Stimulated activated CD8-positive, alpha-beta memory T cell treated with anti-CD3 and anti-CD28 coated beads, Interleukin-12 subunit alpha, Interleukin-12 subunit beta, amount 100 ng/mL, for 1 hour (primary cell): ENCODE results near the gene MICA.
A peak's percentile ranks its signal among the peaks of the same experiment; 100 is the strongest.
"Not testable (repeated sequence)": the region's sequence is repeated elsewhere in the genome, so short reads cannot be mapped to it uniquely, and the experiment has no call there.

Experiments used
- DNase-seq: peaks from one replicate; pipeline ENCODE4 v3.0.0-alpha.2; 2020; ENCODE audit warnings: low read depth

The MICA gene

GRCh38 chr6:31383149-31383548 is 20.2 kb upstream of the MICA start:
- DNase-seq = no peak

- DNase-seq = no peak
Observed at GRCh38 chr6:31385041-31385440, 18.4 kb upstream of the MICA start.

GRCh38 chr6:31386099-31386498 is 17.3 kb upstream of the MICA start:
- DNase-seq = no peak

- DNase-seq = no peak
Observed at GRCh38 chr6:31386977-31387376, 16.4 kb upstream of the MICA start.

DNA sequence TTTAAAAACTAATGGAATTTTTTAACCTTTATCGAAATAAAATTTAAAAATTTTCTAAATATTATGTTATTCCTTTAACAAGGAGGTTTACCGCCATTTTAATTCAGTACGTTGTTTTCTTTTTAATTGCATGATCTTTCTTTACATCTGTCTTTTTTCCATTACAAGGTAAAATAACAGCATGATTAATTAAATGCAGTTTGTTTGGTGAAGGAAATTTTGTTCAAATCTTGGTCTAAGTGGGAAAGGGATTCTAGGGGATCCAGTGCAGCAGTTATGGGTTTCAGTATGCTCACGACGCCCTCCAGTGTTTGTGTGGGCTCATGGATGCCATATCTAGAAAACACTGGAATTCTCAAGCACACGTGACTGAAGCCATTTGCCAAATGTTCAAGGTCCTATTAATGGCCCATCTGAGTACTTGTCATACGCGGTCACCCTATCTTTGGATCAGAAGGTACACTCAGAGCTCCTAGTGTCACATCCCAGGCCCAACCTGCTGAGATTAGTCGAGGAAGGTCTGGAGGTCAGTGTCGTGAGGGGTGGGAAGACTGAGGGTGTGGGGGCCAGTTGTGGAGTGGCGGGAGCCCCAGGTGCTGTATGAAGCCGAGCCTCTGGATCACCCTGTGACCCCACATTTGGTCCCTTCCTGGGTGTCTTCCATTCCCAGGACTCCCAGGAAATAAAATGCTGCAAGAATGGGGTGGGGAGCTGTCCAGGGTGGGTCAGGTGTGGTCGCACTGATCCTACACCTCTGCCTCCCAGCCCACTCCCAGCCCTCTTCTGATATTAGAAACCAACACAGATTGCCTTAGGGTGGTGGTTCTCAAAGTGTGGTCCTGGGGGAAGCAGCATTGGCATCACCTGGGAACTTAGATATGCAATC is 14.2 kb upstream of the MICA start:
- not testable (repeated sequence) for DNase-seq

DNA sequence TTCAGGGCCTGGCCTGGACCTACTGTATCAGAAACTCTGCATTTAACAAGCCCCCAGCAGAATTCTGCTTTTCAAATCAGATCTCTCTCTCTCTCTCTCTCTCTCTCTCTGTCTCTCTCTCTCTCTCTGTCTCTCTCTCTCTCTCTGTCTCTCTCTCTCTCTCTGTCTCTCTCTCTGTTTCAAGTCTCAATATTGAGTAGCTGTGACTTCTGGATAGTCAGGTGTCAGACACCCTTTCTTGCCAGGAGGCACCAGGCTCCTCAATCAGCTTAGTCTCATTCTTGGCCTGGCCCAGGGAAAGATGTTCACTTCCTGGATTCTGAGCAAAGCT is 13.6 kb upstream of the MICA start:
- not testable (repeated sequence) for DNase-seq

- DNase-seq = no peak
Observed at GRCh38 chr6:31393932-31394331, 9.5 kb upstream of the MICA start.

- DNase-seq = no peak
Observed at GRCh38 chr6:31394381-31394780, 9.0 kb upstream of the MICA start.

DNA sequence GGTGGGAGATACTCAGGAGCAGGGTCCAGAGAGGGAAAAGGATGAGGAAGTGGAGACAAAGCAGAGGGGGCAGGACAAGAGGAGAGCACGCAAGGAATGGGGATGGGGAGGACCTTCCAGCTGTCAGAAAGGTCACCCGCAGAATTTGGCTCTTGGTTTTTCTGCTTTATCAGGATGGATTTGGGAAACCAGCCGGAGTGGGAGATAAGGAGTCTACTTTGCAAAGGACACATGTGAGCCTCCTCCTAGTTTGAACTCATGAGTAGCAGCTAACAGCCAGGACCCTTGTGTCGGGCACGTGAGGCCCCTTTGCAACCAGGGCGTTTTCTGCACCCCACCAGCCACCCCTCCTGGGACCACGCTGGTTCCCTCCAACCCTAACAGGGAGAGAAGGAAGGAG is 7.6 kb upstream of the MICA start:
- no peak for DNase-seq

DNA sequence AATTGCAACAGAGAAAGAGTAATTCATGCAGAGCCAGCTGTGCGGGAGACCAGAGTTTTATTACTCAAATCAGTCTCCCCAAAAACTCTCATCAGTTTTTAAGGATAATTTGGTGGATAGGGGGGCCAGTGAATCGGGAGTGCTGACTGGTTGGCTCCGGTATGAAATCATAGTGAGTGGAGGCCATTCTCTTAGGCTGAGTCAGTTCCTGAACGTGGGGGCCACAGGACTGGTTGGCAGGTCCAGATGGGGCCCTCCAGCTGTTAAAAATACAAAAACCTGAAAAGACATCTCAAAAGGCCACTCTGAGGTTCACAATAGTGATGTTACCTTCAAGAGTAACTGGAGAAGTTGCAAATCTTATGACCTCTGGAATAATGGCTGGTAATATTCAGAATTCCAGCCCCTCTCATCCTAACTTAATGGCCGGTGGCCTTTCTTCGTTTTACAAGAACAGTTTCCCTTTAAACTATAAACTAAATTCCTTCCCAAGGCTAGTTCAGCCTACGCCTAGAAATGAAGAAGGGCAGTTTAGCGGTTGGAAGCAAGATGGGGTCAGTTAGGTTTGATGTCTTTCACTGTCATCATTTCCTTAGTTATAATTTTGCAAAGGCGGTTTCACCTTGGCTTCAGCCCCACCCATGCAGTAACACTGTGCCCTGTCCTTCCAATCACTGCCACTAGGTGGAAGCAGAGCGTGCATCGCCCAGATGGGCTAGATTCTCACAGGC is 6.8 kb upstream of the MICA start:
- peak; percentile 81 for DNase-seq

DNA sequence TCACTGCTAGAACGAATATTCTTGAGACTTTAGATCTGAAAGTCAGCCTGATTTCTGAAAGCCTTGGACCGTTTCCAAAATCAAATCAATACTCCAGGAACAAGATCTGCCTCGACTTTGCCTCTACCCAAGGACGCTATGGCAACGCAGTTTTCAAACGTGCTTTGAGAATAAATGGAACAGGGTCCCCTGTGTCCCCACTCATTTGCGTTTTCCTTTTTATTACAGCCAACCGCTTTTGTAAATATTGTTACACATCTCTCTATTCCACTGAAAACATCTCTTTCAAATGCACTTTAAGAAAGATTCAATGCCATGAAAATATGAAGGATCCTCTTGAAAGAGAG is 6.3 kb upstream of the MICA start:
- not testable (repeated sequence) for DNase-seq

DNA sequence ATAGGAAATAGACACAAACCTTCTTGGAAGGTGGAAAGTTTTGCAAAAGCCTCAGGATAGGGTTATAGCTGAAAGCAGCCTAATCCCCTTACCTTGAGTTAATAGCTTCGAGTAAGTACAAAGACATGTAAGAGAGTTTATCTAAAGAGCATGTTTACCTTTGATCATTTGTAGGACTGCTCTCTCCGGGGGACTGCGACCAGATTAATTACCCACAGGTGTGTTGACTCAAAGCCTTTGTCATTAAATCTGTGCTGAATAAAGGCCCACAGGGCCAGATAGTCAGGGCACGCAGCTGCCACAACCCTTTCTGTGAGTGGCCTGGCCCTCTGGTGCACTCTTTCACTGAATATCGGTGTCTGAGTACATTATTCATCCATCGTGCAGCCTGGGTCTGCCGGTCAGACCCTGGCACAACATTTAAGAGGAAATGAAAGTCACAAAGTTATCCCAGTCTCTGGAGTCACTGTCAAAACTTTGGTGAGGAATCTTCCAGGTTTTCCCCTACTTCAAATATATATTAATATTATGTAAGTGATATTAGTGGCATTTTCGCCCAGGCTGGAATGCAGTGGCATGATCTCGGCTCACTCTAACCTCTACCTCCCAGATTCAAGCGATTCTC is 5.4 kb upstream of the MICA start:
- no peak for DNase-seq

DNA sequence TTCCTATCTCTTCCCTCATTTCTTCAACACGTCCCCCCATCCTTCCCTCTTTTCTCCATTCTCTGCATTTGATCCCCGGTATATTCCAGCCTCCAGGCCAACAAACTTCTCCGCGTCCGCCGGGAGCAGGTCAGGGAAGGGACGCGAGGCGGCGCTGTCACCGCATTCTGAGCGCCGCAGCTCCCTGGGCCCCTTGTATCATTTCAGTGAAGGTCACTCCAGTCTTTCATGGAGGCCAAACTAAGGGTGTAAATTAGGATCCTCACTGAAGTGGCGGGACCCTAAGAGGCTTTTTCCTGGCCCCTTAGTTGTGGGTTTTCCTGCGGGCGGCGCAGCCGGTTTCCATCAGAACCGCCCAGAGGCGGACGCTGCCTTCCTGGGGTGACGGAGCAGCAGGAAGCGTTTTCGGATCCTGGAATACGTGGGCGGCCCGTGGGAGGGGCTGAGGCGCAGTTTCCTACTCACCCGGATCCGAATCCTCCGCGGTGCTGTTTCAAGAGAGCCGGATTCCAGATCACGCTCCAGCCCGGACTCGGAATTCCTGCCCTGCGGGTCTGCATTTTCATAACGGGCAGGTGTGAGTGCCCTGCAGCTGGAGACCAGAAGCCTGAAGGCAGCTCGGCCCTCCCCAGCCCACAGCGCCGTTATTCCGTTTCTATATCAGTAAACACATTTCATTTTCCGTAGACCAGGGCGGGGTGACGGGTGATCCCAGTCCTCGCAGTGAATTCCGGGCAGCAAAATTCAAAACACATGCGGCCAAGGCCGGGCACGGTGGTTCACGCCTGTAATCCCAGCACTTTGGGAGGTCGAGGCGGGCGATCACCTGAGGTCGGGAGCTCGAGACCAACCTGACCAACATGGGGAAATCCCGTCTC is 3.6 kb upstream of the MICA start:
- peak; percentile 33 for DNase-seq

DNA sequence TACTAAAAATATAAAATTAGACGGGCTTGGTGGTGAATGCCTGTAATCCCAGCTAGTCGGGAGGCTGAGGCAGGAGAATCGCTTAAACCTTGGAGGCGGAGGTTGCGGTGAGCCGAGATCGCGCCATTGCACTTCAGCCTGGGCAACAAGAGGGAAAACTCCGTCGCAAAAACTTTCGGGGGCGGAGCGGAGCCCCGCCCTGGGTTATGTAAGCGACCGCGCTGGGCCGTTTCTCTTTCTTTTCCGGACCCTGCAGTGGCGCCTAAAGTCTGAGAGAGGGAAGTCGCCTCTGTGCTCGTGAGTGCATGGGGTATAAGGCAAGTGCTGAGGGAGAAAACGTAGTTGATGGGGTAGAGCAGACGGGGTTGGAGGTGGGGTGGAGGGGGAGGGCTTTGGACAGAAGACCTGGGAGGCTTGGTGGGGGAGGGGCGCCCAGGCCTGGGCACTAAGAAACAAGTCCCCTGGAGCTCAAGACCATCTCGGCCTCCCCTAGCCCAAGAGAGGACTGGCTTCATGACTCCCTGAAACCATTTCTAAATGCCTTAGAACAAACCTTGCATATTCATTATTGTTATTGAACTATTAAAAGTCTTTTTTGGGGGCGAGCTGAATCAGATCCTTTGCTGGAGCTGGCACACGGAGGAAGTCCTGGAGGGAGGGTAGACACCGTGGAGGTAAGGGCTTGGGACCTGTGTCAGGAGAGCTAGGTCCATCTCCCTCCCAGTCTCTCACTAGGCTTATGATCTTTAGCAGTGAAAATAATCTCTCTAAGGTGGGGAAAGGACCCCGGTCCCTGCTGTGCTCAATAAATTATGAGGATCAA is 2.7 kb upstream of the MICA start:
- peak; percentile 60 for DNase-seq

DNA sequence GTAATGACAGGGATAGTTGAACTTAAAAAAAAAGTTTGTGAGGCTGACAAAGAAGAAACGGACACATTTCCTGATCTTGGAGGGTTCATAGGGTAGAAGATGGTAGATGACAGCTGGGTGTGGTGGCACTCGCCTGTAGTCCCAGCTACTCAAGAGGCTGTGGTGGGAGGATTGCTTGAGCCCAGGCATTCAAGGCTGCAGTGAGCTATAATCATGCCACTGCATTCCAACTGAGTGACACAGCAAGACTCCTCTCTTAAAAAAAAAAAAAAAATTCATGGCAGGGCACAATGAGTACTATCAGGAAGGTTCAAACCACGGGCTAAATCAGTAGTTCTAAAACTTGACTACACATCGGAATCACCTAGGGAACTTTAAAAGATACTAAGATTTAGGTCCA is 2.0 kb upstream of the MICA start:
- DNase-seq = no peak

DNA sequence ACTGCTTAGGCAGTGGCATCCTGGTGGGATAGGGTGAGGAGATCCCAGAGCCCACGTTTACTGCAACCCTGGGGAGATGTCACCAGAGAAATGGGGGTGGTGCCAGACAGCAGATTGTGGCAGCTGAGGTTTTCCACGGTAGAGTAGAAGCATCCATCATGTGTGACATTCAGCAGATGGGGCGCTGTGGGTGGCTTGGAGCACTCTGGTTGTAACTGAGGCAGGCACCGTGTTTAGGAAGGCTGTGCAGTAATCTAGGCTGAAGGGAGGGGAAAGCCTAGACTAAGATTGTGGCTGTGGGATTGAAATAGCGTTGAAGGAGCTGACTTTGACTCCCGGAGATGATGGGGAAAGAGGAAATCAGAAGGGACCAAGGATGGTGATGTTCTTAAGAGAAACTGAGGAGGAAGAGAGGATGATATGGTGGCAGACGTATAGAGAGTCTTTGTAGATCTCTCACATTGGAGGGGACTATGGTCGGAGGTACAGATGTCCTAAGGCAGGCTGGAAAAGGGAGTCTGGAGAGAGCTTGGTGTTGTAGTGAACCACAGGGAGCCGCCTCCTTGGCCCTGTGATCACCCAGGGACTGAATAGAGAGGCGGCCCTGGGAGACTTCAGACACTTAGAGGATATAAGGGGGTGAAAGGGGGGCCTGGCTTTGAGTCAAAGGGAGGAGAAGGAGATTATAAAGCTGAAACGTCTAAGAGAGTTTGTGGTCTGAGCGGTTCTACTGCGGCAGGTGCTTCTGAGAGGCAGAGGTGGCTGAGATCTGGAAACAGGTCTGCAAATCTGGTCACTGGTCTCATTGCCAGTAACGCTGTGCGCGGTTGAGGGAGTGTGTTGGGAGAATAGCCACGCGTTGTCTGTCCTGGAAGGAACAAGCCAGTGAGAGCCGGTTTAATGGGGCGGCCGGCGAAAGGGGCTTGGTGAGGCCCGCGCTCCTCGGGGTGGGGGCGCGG is 792 bp upstream of the MICA start:
- peak; percentile 13 for DNase-seq

GRCh38 chr6:31404061-31404364 is 618 bp downstream of the MICA start:
- not testable (repeated sequence) for DNase-seq

DNA sequence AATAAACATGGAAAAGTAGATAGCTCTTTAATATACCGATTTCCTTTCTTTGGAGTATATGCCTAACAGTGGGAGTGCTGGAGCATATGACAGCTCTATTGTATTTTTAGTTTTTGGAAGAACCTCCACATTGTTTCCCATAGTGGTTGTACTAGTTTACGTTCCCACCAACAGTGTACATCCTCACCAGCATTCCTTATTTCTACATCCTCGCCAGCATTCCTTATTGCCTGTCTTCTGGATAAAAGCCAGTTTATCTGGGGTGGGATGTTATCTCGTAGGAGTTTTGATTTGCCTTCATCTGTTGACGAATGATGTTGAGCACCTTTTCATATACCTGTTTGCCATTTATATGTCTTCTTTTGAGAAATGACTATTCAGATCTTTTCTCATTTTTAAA is 2.6 kb downstream of the MICA start:
- DNase-seq = no peak

DNA sequence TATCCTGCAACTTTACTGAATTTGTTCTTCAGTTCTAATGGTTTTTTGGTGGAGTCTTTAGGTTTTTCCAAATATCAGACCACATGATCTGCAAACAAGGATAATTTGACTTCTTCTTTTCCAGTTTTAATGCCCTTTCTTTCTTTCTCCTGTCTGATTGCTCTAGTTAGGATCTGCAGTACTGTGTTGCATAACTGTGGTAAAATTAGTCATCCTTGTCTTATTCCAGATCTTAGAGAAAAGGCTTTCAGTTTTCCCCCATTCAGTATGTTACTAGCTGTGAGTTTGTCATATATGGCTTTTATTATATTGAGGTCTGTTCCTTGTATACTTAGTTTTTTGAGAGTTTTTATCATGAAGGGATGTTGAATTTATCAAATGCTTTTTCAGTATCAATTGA is 4.3 kb downstream of the MICA start:
- no peak for DNase-seq

- DNase-seq = no peak
Observed at GRCh38 chr6:31412506-31412905, 9.1 kb downstream of the MICA start.
